ENCODE measurements around the gene CLSTN2.

Gene CLSTN2

GRCh38 chr3:139944256-139944910, 9.4 kb downstream of the CLSTN2 start:
- DNase-seq (ENCODE audit: low read depth), result no peak

- no peak for DNase-seq (ENCODE audit: low read depth)
Measured at GRCh38 chr3:139945386-139945785, 10.4 kb downstream of the CLSTN2 start.

GRCh38 chr3:139945942-139946341, 11.0 kb downstream of the CLSTN2 start:
- no peak for DNase-seq (ENCODE audit: low read depth)

- no peak for DNase-seq (ENCODE audit: low read depth)
Measured at GRCh38 chr3:139948467-139948866, 13.5 kb downstream of the CLSTN2 start.

- DNase-seq (ENCODE audit: low read depth), result no peak
Measured at GRCh38 chr3:139948898-139949297, 13.9 kb downstream of the CLSTN2 start.

GRCh38 chr3:139953131-139953910, 18.3 kb downstream of the CLSTN2 start:
- no peak for DNase-seq (ENCODE audit: low read depth)

- DNase-seq (ENCODE audit: low read depth), result no peak
Measured at GRCh38 chr3:139954146-139954860, 19.3 kb downstream of the CLSTN2 start.

- no peak for DNase-seq (ENCODE audit: low read depth)
Measured at GRCh38 chr3:139957844-139958243, 22.9 kb downstream of the CLSTN2 start.

- DNase-seq (ENCODE audit: low read depth), result no peak
Measured at GRCh38 chr3:139969386-139969785, 34.4 kb downstream of the CLSTN2 start.

GRCh38 chr3:139970526-139970925, 35.5 kb downstream of the CLSTN2 start:
- DNase-seq (ENCODE audit: low read depth), result no peak

GRCh38 chr3:139974809-139975425, 39.9 kb downstream of the CLSTN2 start:
- no peak for DNase-seq (ENCODE audit: low read depth)

- no peak for DNase-seq (ENCODE audit: low read depth)
Measured at GRCh38 chr3:139975594-139976365, 40.8 kb downstream of the CLSTN2 start.

GRCh38 chr3:139978966-139979365, 44.0 kb downstream of the CLSTN2 start:
- DNase-seq (ENCODE audit: low read depth), result no peak

- no peak for DNase-seq (ENCODE audit: low read depth)
Measured at GRCh38 chr3:139979991-139980390, 45.0 kb downstream of the CLSTN2 start.

- DNase-seq (ENCODE audit: low read depth), result no peak
Measured at GRCh38 chr3:139982404-139982803, 47.4 kb downstream of the CLSTN2 start.

GRCh38 chr3:139985576-139985975, 50.6 kb downstream of the CLSTN2 start:
- no peak for DNase-seq (ENCODE audit: low read depth)

GRCh38 chr3:139987908-139988307, 52.9 kb downstream of the CLSTN2 start:
- no peak for DNase-seq (ENCODE audit: low read depth)

- DNase-seq (ENCODE audit: low read depth), result no peak
Measured at GRCh38 chr3:139988472-139989156, 53.6 kb downstream of the CLSTN2 start.

GRCh38 chr3:139994891-139995290, 59.9 kb downstream of the CLSTN2 start:
- DNase-seq (ENCODE audit: low read depth), result no peak

- no peak for DNase-seq (ENCODE audit: low read depth)
Measured at GRCh38 chr3:140004271-140004670, 69.3 kb downstream of the CLSTN2 start.

GRCh38 chr3:140006331-140006730, 71.3 kb downstream of the CLSTN2 start:
- no peak for DNase-seq (ENCODE audit: low read depth)
